ENCODE results near the gene MIPOL1. TPM values are rescaled to one million over a fixed set of nuclear protein-coding genes. Genes with fewer than 3 reads are reported as not detected.

MIPOL1 gene
- total RNA-seq, 6 experiments from 2014 or later = 6.5 to 7.7 (median 6.8) TPM

GRCh38 chr14:37474191-37474590 lies 276.5 kb downstream of the MIPOL1 start:
- no peak for TF ChIP-seq CTCF (IDR thresholded peaks at IDR 0.05)
- peaks cover 5% of the 10 kb centered on the region; the same call in 1 of the 2 replicates for H3K9me3 Mint-ChIP-seq
- no peak overlapping the region for H3K27ac Mint-ChIP-seq
- DNase-seq = no peak
- H3K36me3 Mint-ChIP-seq (ENCODE audit: low read depth) = peaks cover 4% of the 10 kb centered on the region; the same call in 1 of the 2 replicates
- H3K4me1 Mint-ChIP-seq (ENCODE audit: low read depth) = no peaks in the 10 kb centered on the region
- H3K27me3 Mint-ChIP-seq (ENCODE audit: insufficient read depth) = no peaks in the 10 kb centered on the region
- H3K4me3 Mint-ChIP-seq = no peak overlapping the region

DNA sequence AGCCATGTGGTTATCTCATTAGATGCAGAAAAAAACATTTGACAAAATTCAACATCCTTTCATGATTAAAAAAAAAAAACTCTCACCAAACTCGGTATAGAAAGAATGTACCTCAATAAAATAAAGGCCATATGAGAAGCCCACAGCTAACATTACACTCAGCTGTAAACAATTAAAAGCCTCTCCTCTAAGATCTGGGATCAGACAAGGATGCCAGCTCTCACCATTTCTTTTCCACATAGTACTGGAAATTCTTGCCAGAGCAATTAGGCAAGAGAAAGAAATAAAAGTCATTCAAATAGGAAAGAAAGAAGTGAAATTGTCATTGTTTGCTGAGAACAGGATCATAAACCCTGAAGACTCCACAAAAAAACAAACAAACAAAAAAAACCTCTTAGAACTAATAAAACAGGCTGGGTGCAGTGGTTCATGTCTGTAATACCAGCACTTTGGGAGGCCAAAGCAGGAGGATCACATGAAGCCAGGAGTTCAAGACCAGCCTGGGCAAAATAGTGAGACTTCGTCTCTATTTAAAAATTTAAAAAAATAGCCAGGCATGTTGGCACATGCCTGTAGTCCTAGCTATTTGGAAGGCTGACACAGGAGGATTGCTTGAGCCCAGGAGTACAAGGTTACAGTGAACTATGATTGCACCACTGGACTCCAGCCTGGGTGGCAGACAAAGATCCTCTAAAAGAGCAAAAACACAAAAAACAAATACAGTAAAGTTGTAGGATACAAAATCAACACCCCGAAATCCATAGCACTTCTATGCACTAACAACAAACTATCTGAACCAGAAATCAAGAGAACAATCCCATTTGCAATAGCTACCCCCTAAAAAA lies 282.9 kb downstream of the MIPOL1 start:
- H3K27ac Mint-ChIP-seq = no peak overlapping the region
- peaks cover 16% of the 10 kb centered on the region; the same call in 1 of the 2 replicates for H3K9me3 Mint-ChIP-seq
- peaks cover 4% of the 10 kb centered on the region; the same call in 1 of the 2 replicates for H3K36me3 Mint-ChIP-seq (ENCODE audit: low read depth)
- no peak for TF ChIP-seq CTCF (IDR thresholded peaks at IDR 0.05)
- H3K4me1 Mint-ChIP-seq (ENCODE audit: low read depth) = no peaks in the 10 kb centered on the region
- no peak overlapping the region for H3K4me3 Mint-ChIP-seq
- H3K27me3 Mint-ChIP-seq (ENCODE audit: insufficient read depth) = no peaks in the 10 kb centered on the region
- DNase-seq = no peak

GRCh38 chr14:37482428-37482827 lies 284.7 kb downstream of the MIPOL1 start:
- peaks cover 18% of the 10 kb centered on the region; the same call in 1 of the 2 replicates for H3K9me3 Mint-ChIP-seq
- H3K36me3 Mint-ChIP-seq (ENCODE audit: low read depth) = peaks cover 4% of the 10 kb centered on the region; the same call in 1 of the 2 replicates

DNA sequence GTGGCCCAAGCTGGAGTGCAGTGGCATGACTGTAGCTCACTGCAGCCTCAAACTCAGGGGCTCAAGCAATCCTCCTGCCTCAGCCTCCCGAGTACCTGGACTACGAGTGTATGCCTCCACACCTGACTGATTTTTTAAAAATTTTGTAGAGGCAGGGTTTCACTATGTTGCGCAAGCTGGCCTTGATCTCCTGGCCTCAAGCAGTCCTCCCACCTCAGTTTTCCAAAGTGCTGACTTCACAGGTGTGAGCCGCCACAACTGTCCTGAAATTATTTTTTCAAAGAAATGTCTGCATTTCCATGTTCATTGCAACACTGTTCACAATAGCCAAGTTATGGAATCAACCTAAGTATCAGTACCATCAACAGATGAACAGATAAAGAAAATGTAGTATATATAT lies 285.9 kb downstream of the MIPOL1 start:
- Mint-ChIP-seq H3K36me3 (ENCODE audit: low read depth) (no peaks in the 10 kb centered on the region), H3K4me1 (ENCODE audit: low read depth) (no peaks in the 10 kb centered on the region), H3K27me3 (ENCODE audit: insufficient read depth) (no peaks in the 10 kb centered on the region), H3K4me3 (no peak overlapping the region), H3K9me3 (peaks cover 12% of the 10 kb centered on the region; the same call in 1 of the 2 replicates), H3K27ac (no peak overlapping the region)
- TF ChIP-seq CTCF (IDR thresholded peaks at IDR 0.05) = no peak
- no peak for DNase-seq

More at GRCh38 chr14:37482428-37482827, 284.7 kb downstream of the MIPOL1 start:
- Mint-ChIP-seq H3K4me3 (no peak overlapping the region), H3K27ac (no peak overlapping the region), H3K4me1 (ENCODE audit: low read depth) (no peaks in the 10 kb centered on the region), H3K27me3 (ENCODE audit: insufficient read depth) (no peaks in the 10 kb centered on the region)
- TF ChIP-seq CTCF (IDR thresholded peaks at IDR 0.05) = no peak
- DNase-seq = no peak

DNA sequence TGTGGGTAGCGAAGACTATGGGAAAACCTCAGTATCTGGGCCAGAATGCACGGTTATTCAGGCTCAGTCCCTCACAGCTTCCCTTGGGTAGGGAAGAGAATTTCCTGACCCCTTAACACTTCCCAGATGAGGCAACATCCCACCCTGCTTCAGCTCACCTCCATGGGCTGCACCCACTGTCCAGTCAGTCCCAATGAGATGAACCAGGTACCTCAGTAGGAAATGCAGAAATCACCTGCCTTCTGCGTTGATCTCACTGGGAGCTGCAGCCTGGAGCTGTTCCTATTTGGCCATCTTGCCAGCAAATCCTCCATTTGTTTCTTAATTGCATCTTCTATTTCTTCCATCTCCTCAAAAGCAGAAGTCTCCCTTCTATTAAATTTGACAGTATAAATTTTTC lies 292.9 kb downstream of the MIPOL1 start:
- Mint-ChIP-seq H3K36me3 (ENCODE audit: low read depth) (no peaks in the 10 kb centered on the region; the same call in 1 of the 2 replicates), H3K27ac (no peak overlapping the region), H3K27me3 (ENCODE audit: insufficient read depth) (peaks cover 1% of the 10 kb centered on the region; the same call in 1 of the 2 replicates), H3K9me3 (peaks cover 2% of the 10 kb centered on the region; the same call in 1 of the 2 replicates), H3K4me1 (ENCODE audit: low read depth) (no peaks in the 10 kb centered on the region), H3K4me3 (no peak overlapping the region)
- no peak for TF ChIP-seq CTCF (IDR thresholded peaks at IDR 0.05)
- DNase-seq = no peak

All from HFFc6 (cell line).